ENCODE measurements around the gene PCDHGA12.
A peak's percentile ranks its signal among the peaks of the same experiment; 100 is the strongest.

Gene PCDHGA12

GRCh38 chr5:141420855-141421488 lies 9.3 kb upstream of the PCDHGA12 start, which contains the start of gene PCDHGA11:
PCDHGA11 (plus strand) TSS chr5:141421051; CDS start chr5:141421228, 177 bp downstream.
- TF ChIP-seq GATA2 (IDR thresholded peaks at IDR 0.05; ENCODE audit: low read depth, low read length): no peak
- TF ChIP-seq GATA3 (IDR thresholded peaks at IDR 0.05; ENCODE audit: low read depth, low read length): no peak

GRCh38 chr5:141421489-141421855 lies 8.8 kb upstream of the PCDHGA12 start:
- no peak for TF ChIP-seq GATA2 (IDR thresholded peaks at IDR 0.05; ENCODE audit: low read depth, low read length)
- no peak for TF ChIP-seq GATA3 (IDR thresholded peaks at IDR 0.05; ENCODE audit: low read depth, low read length)

- no peak for TF ChIP-seq GATA3 (IDR thresholded peaks at IDR 0.05; ENCODE audit: low read depth, low read length)
- no peak for TF ChIP-seq GATA2 (IDR thresholded peaks at IDR 0.05; ENCODE audit: low read depth, low read length)
These were observed 7.5 kb upstream of the PCDHGA12 start for GRCh38 chr5:141422742-141423291.

- no peak for TF ChIP-seq GATA2 (IDR thresholded peaks at IDR 0.05; ENCODE audit: low read depth, low read length)
- TF ChIP-seq GATA3 (IDR thresholded peaks at IDR 0.05; ENCODE audit: low read depth, low read length): no peak
These were observed 2.4 kb upstream of the PCDHGA12 start for GRCh38 chr5:141427783-141428426.

- TF ChIP-seq GATA2 (IDR thresholded peaks at IDR 0.05; ENCODE audit: low read depth, low read length): no peak
- TF ChIP-seq GATA3 (IDR thresholded peaks at IDR 0.05; ENCODE audit: low read depth, low read length): no peak
These were observed 979 bp downstream of the PCDHGA12 start for GRCh38 chr5:141431286-141431685.

GRCh38 chr5:141434006-141434405 lies 3.7 kb downstream of the PCDHGA12 start:
- no peak for TF ChIP-seq GATA2 (IDR thresholded peaks at IDR 0.05; ENCODE audit: low read depth, low read length)
- no peak for TF ChIP-seq GATA3 (IDR thresholded peaks at IDR 0.05; ENCODE audit: low read depth, low read length)

GRCh38 chr5:141437221-141437620 lies 6.9 kb downstream of the PCDHGA12 start:
- TF ChIP-seq GATA2 (IDR thresholded peaks at IDR 0.05; ENCODE audit: low read depth, low read length) (no peak), GATA3 (IDR thresholded peaks at IDR 0.05; ENCODE audit: low read depth, low read length) (no peak)

- no peak for TF ChIP-seq GATA3 (IDR thresholded peaks at IDR 0.05; ENCODE audit: low read depth, low read length)
- TF ChIP-seq GATA2 (IDR thresholded peaks at IDR 0.05; ENCODE audit: low read depth, low read length): no peak
These were observed 9.3 kb downstream of the PCDHGA12 start for GRCh38 chr5:141439411-141440141.

GRCh38 chr5:141440341-141440740 lies 10.0 kb downstream of the PCDHGA12 start:
- TF ChIP-seq GATA2 (IDR thresholded peaks at IDR 0.05; ENCODE audit: low read depth, low read length) (no peak), GATA3 (IDR thresholded peaks at IDR 0.05; ENCODE audit: low read depth, low read length) (no peak)

GRCh38 chr5:141441571-141442170 lies 11.4 kb downstream of the PCDHGA12 start:
- TF ChIP-seq GATA2 (IDR thresholded peaks at IDR 0.05; ENCODE audit: low read depth, low read length): no peak
- TF ChIP-seq GATA3 (IDR thresholded peaks at IDR 0.05; ENCODE audit: low read depth, low read length): no peak

GRCh38 chr5:141465351-141465750 lies 35.0 kb downstream of the PCDHGA12 start:
- no peak for TF ChIP-seq GATA3 (IDR thresholded peaks at IDR 0.05; ENCODE audit: low read depth, low read length)
- no peak for TF ChIP-seq GATA2 (IDR thresholded peaks at IDR 0.05; ENCODE audit: low read depth, low read length)

- TF ChIP-seq GATA2 (IDR thresholded peaks at IDR 0.05; ENCODE audit: low read depth, low read length) (0 out of 2 replicates have a peak, but pooled peaks have one; percentile 24), GATA3 (IDR thresholded peaks at IDR 0.05; ENCODE audit: low read depth, low read length) (no peak)
These were observed 45.4 kb downstream of the PCDHGA12 start, which contains the start of gene PCDHGC3 for GRCh38 chr5:141475625-141476131. PCDHGC3 (plus strand) TSS chr5:141475966; CDS start chr5:141476117, 151 bp downstream.

- TF ChIP-seq GATA3 (IDR thresholded peaks at IDR 0.05; ENCODE audit: low read depth, low read length) (no peak), GATA2 (IDR thresholded peaks at IDR 0.05; ENCODE audit: low read depth, low read length) (no peak)
These were observed 46.0 kb downstream of the PCDHGA12 start for GRCh38 chr5:141476132-141476911.
